HG02642 (cell line): ENCODE measurements around the gene OMP.
"Not testable (repeated sequence)": the region's sequence is repeated elsewhere in the genome, so short reads cannot be mapped to it uniquely, and the experiment has no call there.

Experiments
- ATAC-seq: cut with Tn5 transposase; IDR thresholded peaks from one replicate; pipeline ENCODE4 v1.9.1; 2021; ENCODE audit warnings: mild to moderate bottlenecking; ENCODE audit not compliant: unreplicated experiment, poor library complexity

The OMP gene

GRCh38 chr11:77084581-77085191 lies 18.0 kb upstream of the OMP start:
- ATAC-seq, result no peak

GRCh38 chr11:77085652-77086051 lies 17.0 kb upstream of the OMP start:
- ATAC-seq, result no peak

- ATAC-seq, result no peak
Measured at GRCh38 chr11:77086521-77087472, 15.8 kb upstream of the OMP start.

GRCh38 chr11:77087723-77088225 lies 14.9 kb upstream of the OMP start:
- no peak for ATAC-seq

GRCh38 chr11:77088236-77089003 lies 14.2 kb upstream of the OMP start:
- no peak for ATAC-seq

- no peak for ATAC-seq
Measured at GRCh38 chr11:77089004-77089545, 13.6 kb upstream of the OMP start.

- ATAC-seq, result no peak
Measured at GRCh38 chr11:77090046-77090372, 12.6 kb upstream of the OMP start.

GRCh38 chr11:77090373-77091111 lies 12.1 kb upstream of the OMP start:
- ATAC-seq, result no peak

- ATAC-seq, result peak; percentile 77
Measured at GRCh38 chr11:77091146-77091940, 11.3 kb upstream of the OMP start.

- no peak for ATAC-seq
Measured at GRCh38 chr11:77092382-77092781, 10.3 kb upstream of the OMP start.

- ATAC-seq, result no peak
Measured at GRCh38 chr11:77093056-77093891, 9.4 kb upstream of the OMP start.

- no peak for ATAC-seq
Measured at GRCh38 chr11:77093987-77094840, 8.4 kb upstream of the OMP start.

GRCh38 chr11:77094841-77095365 lies 7.7 kb upstream of the OMP start:
- ATAC-seq, result no peak

GRCh38 chr11:77095551-77096490 lies 6.8 kb upstream of the OMP start:
- ATAC-seq, result no peak

- no peak for ATAC-seq
Measured at GRCh38 chr11:77096591-77097019, 6.0 kb upstream of the OMP start.

GRCh38 chr11:77097180-77097579 lies 5.5 kb upstream of the OMP start:
- not testable (repeated sequence) for ATAC-seq
